ENCODE measurements around the gene BBOX1.

GRCh38 chr11:27011560-27012233, 28.9 kb upstream of the BBOX1 start:
- no peak for TF ChIP-seq CTCF (IDR thresholded peaks at IDR 0.05)
- no peak for TF ChIP-seq EP300 (IDR thresholded peaks at IDR 0.05; ENCODE audit: low read depth)

Data from transverse colon (tissue), 3 donors.